Mesenchymal stem cell (in vitro differentiated cells and primary cell): ENCODE results near the gene APEH.

Source experiments
- DNase-seq: peaks from one replicate; pipeline ENCODE4 v3.0.0-alpha.2; 2013
- H2AFZ ChIP-seq: one replicate; pipeline ENCODE4 v1.6.1; 2013; ENCODE audit warnings: low read depth, mild to moderate bottlenecking, control low read depth, inconsistent platforms, low read length, moderate library complexity
- H2AK5ac ChIP-seq: 2 replicates; pipeline ENCODE4 v1.6.1; 2013; ENCODE audit warnings: low read length, moderate library complexity, mild to moderate bottlenecking, inconsistent platforms; ENCODE audit not compliant: severe bottlenecking
- H2BK120ac ChIP-seq: one replicate; pipeline ENCODE4 v1.6.1; 2013; ENCODE audit warnings: low read depth, mild to moderate bottlenecking, inconsistent platforms, low read length, moderate library complexity
- H2BK12ac ChIP-seq, 2 experiments: one replicate each; pipeline ENCODE4 v1.6.1; 2013; ENCODE audit warnings: inconsistent platforms in 2 of 2, low read length in 2 of 2, mild to moderate bottlenecking in 2 of 2, moderate library complexity in 2 of 2, control low read depth in 1 of 2
- H2BK15ac ChIP-seq: one replicate; pipeline ENCODE4 v1.6.1; 2013; ENCODE audit warnings: mild to moderate bottlenecking, low read depth, inconsistent platforms; ENCODE audit not compliant: poor library complexity, severe bottlenecking
- H2BK5ac ChIP-seq: 2 replicates; pipeline ENCODE4 v1.6.1; 2013; ENCODE audit warnings: low read depth, mild to moderate bottlenecking, low read length, control low read depth, inconsistent platforms; ENCODE audit not compliant: poor library complexity, severe bottlenecking
- H3K14ac ChIP-seq, 2 experiments: one replicate each; pipeline ENCODE4 v1.6.1; 2013; ENCODE audit warnings: inconsistent platforms in 2 of 2, low read length in 2 of 2, control low read depth in 1 of 2, mild to moderate bottlenecking in 1 of 2, moderate library complexity in 1 of 2
- H3K18ac ChIP-seq, 2 experiments: one replicate each; pipeline ENCODE4 v1.6.1; 2013; ENCODE audit warnings: inconsistent platforms in 2 of 2, low read length in 2 of 2, control low read depth in 1 of 2, low read depth in 1 of 2, mild to moderate bottlenecking in 1 of 2
- H3K23ac ChIP-seq, 2 experiments: one replicate each; pipeline ENCODE4 v1.6.1; 2013; ENCODE audit warnings: inconsistent platforms in 2 of 2, low read length in 2 of 2, mild to moderate bottlenecking in 2 of 2, moderate library complexity in 2 of 2, control low read depth in 1 of 2
- H3K27ac ChIP-seq: 2 replicates; pipeline ENCODE4 v1.5.1; 2013; ENCODE audit warnings: mild to moderate bottlenecking, moderate library complexity, low read length, control low read depth, inconsistent platforms; ENCODE audit not compliant: poor library complexity, severe bottlenecking
- H3K27me3 ChIP-seq, 2 experiments: 2 replicates each; pipeline versions ENCODE4 v1.6.1 to v1.7.0; 2013; ENCODE audit warnings: low read length in 2 of 2, mild to moderate bottlenecking in 2 of 2, moderate library complexity in 2 of 2, control low read depth in 1 of 2, inconsistent platforms in 1 of 2; ENCODE audit not compliant: control insufficient read depth in 1 of 2, insufficient read depth in 1 of 2
- H3K36me3 ChIP-seq, 2 experiments: 2 replicates each; pipeline versions ENCODE4 v1.6.1 to v1.7.0; 2013; ENCODE audit warnings: low read length in 2 of 2, control low read depth in 1 of 2, inconsistent platforms in 1 of 2, low read depth in 1 of 2, mild to moderate bottlenecking in 1 of 2; ENCODE audit not compliant: insufficient read depth in 2 of 2, control insufficient read depth in 1 of 2
- H3K4ac ChIP-seq, 2 experiments: one replicate each; pipeline ENCODE4 v1.6.1; 2013; ENCODE audit warnings: inconsistent platforms in 2 of 2, low read length in 2 of 2, mild to moderate bottlenecking in 2 of 2, moderate library complexity in 2 of 2, control low read depth in 1 of 2, low read depth in 1 of 2
- H3K4me1 ChIP-seq: 2 replicates; pipeline ENCODE4 v1.6.1; 2013; ENCODE audit warnings: low read depth, low read length, control low read depth; ENCODE audit not compliant: control insufficient read depth, insufficient read depth
- H3K4me2 ChIP-seq: 2 replicates; pipeline ENCODE4 v1.6.1; 2013; ENCODE audit warnings: low read length, mild to moderate bottlenecking, inconsistent platforms; ENCODE audit not compliant: poor library complexity, severe bottlenecking
- H3K4me3 ChIP-seq, 2 experiments: 2 replicates each; pipeline versions ENCODE4 v1.5.1 to v1.7.0; 2013; ENCODE audit warnings: low read length in 2 of 2, mild to moderate bottlenecking in 2 of 2, control low read depth in 1 of 2, low read depth in 1 of 2; ENCODE audit not compliant: insufficient read depth in 1 of 2
- H3K79me1 ChIP-seq: replicated peaks from 2 replicates; pipeline ENCODE4 v1.6.1; 2013; ENCODE audit warnings: mild to moderate bottlenecking, control low read depth, low read length, inconsistent platforms; ENCODE audit not compliant: poor library complexity, severe bottlenecking
- H3K9ac ChIP-seq: 2 replicates; pipeline ENCODE4 v1.7.0; 2013; ENCODE audit warnings: mild to moderate bottlenecking, low read length, moderate library complexity
- H3K9me3 ChIP-seq: 2 replicates; pipeline ENCODE4 v1.7.0; 2013; ENCODE audit warnings: mild to moderate bottlenecking, low read length; ENCODE audit not compliant: control insufficient read depth
- H4K8ac ChIP-seq: one replicate; pipeline ENCODE4 v1.6.1; 2013; ENCODE audit warnings: inconsistent platforms, mild to moderate bottlenecking, low read length, moderate library complexity
- H4K91ac ChIP-seq: one replicate; pipeline ENCODE4 v1.6.1; 2013; ENCODE audit warnings: mild to moderate bottlenecking, low read length, inconsistent platforms
- WGBS: methylation state at CpG from one replicate; pipeline ENCODE4 v1.1.7; 2013; ENCODE audit warnings: mixed read lengths; 5-methylcytosine and 5-hydroxymethylcytosine counted together

APEH gene

GRCh38 chr3:49707113-49707480 is 32.9 kb downstream of the APEH start:
- H3K14ac ChIP-seq = no peak overlapping the region
- H2AK5ac ChIP-seq = no peak overlapping the region
- no peak overlapping the region for H2BK5ac ChIP-seq
- no peaks in the 10 kb centered on the region for H3K9me3 ChIP-seq
- peaks cover 22% of the 10 kb centered on the region for H3K4me1 ChIP-seq
- no peak overlapping the region for H3K18ac ChIP-seq
- H3K23ac ChIP-seq = no peak overlapping the region
- no peak overlapping the region for H2BK120ac ChIP-seq
- no peak overlapping the region for H3K4ac ChIP-seq
- H4K91ac ChIP-seq = no peak overlapping the region
- H2BK15ac ChIP-seq = no peak overlapping the region
- no peak overlapping the region for H4K8ac ChIP-seq
- no peak overlapping the region for H3K27ac ChIP-seq
- no peaks in the 10 kb centered on the region for H3K27me3 ChIP-seq
- WGBS = 85% methylated on average over 4 of the region's 4 CpGs
- H2AFZ ChIP-seq = no peak overlapping the region
- no peak overlapping the region for H3K4me2 ChIP-seq
- no peak for DNase-seq
- H2BK12ac ChIP-seq = no peak overlapping the region
- H3K79me1 ChIP-seq = no peaks in the 10 kb centered on the region
- peak overlapping the region; percentile 28 for H3K9ac ChIP-seq
- peaks cover 41 to 55% of the 10 kb centered on the region in 2 experiments for H3K36me3 ChIP-seq
- H3K4me3 ChIP-seq = no peak overlapping the region

GRCh38 chr3:49709852-49710251 is 35.7 kb downstream of the APEH start:
- no peaks in the 10 kb centered on the region for H3K9me3 ChIP-seq
- H2AK5ac ChIP-seq = no peak overlapping the region
- no peak overlapping the region for H3K4me3 ChIP-seq
- no peaks in the 10 kb centered on the region for H3K27me3 ChIP-seq
- no peak overlapping the region for H3K14ac ChIP-seq
- H2AFZ ChIP-seq = no peak overlapping the region
- H3K4me1 ChIP-seq = peaks cover 24% of the 10 kb centered on the region
- H3K9ac ChIP-seq = no peak overlapping the region
- H3K79me1 ChIP-seq = no peaks in the 10 kb centered on the region
- H3K23ac ChIP-seq = no peak overlapping the region
- no peak overlapping the region for H3K4me2 ChIP-seq
- DNase-seq = no peak
- H3K4ac ChIP-seq = no peak overlapping the region
- H4K8ac ChIP-seq = no peak overlapping the region
- H3K18ac ChIP-seq = no peak overlapping the region
- no peak overlapping the region for H3K27ac ChIP-seq
- 98% methylated on average over 5 of the region's 8 CpGs for WGBS
- no peak overlapping the region for H2BK15ac ChIP-seq
- H2BK5ac ChIP-seq = no peak overlapping the region
- no peak overlapping the region for H2BK120ac ChIP-seq
- H3K36me3 ChIP-seq = peaks cover 31 to 48% of the 10 kb centered on the region in 2 experiments
- H2BK12ac ChIP-seq = no peak overlapping the region
- H4K91ac ChIP-seq = no peak overlapping the region

GRCh38 chr3:49711489-49711888 is 37.3 kb downstream of the APEH start:
- Histone ChIP-seq H3K4me2 (no peak overlapping the region), H3K4me3 (no peak overlapping the region), H3K27ac (no peak overlapping the region), H3K14ac (no peak overlapping the region), H2AFZ (no peak overlapping the region), H3K4ac (no peak overlapping the region), H3K9me3 (no peaks in the 10 kb centered on the region), H2BK5ac (no peak overlapping the region), H2AK5ac (no peak overlapping the region), H3K9ac (no peak overlapping the region), H4K91ac (no peak overlapping the region), H4K8ac (no peak overlapping the region), H2BK120ac (no peak overlapping the region), H2BK12ac (no peak overlapping the region), H3K4me1 (peaks cover 14% of the 10 kb centered on the region), H3K79me1 (no peaks in the 10 kb centered on the region), H2BK15ac (no peak overlapping the region), H3K27me3 (no peaks in the 10 kb centered on the region), H3K18ac (no peak overlapping the region), H3K36me3 (peaks cover 24 to 48% of the 10 kb centered on the region in 2 experiments), H3K23ac (no peak overlapping the region)
- no peak for DNase-seq
- WGBS = 96% methylated on average over 5 of the region's 5 CpGs

- Histone ChIP-seq H2AK5ac (no peak overlapping the region), H3K4me3 (no peak overlapping the region), H3K23ac (no peak overlapping the region), H2BK5ac (no peak overlapping the region), H4K91ac (no peak overlapping the region), H3K27me3 (no peaks in the 10 kb centered on the region), H3K9ac (no peak overlapping the region), H3K4ac (no peak overlapping the region), H2BK15ac (no peak overlapping the region), H3K36me3 (peaks cover 20 to 49% of the 10 kb centered on the region in 2 experiments), H2BK12ac (no peak overlapping the region), H3K9me3 (no peaks in the 10 kb centered on the region), H3K79me1 (no peaks in the 10 kb centered on the region), H3K27ac (no peak overlapping the region), H3K4me1 (peaks cover 7% of the 10 kb centered on the region), H4K8ac (no peak overlapping the region), H2AFZ (no peak overlapping the region), H3K18ac (no peak overlapping the region), H3K4me2 (no peak overlapping the region), H2BK120ac (no peak overlapping the region), H3K14ac (no peak overlapping the region)
- 96% methylated on average over 11 of the region's 11 CpGs for WGBS
- no peak for DNase-seq
Observed at GRCh38 chr3:49712166-49712565, 38.0 kb downstream of the APEH start.
